HL-60 (cell line): ENCODE data around the gene BICRAL.

Experiments used
- DNase-seq, 2 experiments: peaks; one replicate each; pipeline ENCODE4 v3.0.0-alpha.2; 2010 to 2020; ENCODE audit warnings: low read depth in 1 of 2, low spot score in 1 of 2
- H3K27ac ChIP-seq: fragments of 250-450 bp; sonication (Bioruptor Pico); replicated peaks from 2 replicates; pipeline ENCODE4 v1.5.1; 2020; ENCODE audit warnings: mild to moderate bottlenecking, moderate library complexity
- H3K27me3 ChIP-seq: fragments of 250-450 bp; sonication (Bioruptor Pico); 2 replicates; pipeline ENCODE4 v1.5.1; 2021; ENCODE audit warnings: mild to moderate bottlenecking, moderate library complexity; ENCODE audit not compliant: insufficient read depth, poor library complexity, severe bottlenecking
- H3K4me3 ChIP-seq: replicated peaks from 2 replicates; pipeline ENCODE4 v1.5.1; 2011; ENCODE audit warnings: mild to moderate bottlenecking, control low read depth, low read length; ENCODE audit not compliant: insufficient read depth
- GABPA ChIP-seq: IDR thresholded peaks from 2 replicates; pipeline ENCODE4 v1.6.1; 2012; ENCODE audit warnings: low read depth
- POLR2AphosphoS5 ChIP-seq: IDR thresholded peaks from 2 replicates; pipeline ENCODE4 v1.6.1; 2012; ENCODE audit warnings: low read depth
- SPI1 ChIP-seq: IDR thresholded peaks from 2 replicates; pipeline ENCODE4 v1.6.1; 2012; ENCODE audit warnings: low read depth, mild to moderate bottlenecking, borderline replicate concordance
- TF ChIP-seq, protein P1 (sequence below): IDR thresholded peaks from 2 replicates; pipeline ENCODE4 v1.6.1; 2012; ENCODE audit warnings: low read depth; ENCODE audit not compliant: insufficient replicate concordance
- TF ChIP-seq, protein P2 (sequence below): IDR thresholded peaks from one replicate; pipeline ENCODE4 v1.5.1; 2011; ENCODE audit warnings: low read length, control low read depth, inconsistent platforms; ENCODE audit not compliant: insufficient read depth

Gene BICRAL

DNA sequence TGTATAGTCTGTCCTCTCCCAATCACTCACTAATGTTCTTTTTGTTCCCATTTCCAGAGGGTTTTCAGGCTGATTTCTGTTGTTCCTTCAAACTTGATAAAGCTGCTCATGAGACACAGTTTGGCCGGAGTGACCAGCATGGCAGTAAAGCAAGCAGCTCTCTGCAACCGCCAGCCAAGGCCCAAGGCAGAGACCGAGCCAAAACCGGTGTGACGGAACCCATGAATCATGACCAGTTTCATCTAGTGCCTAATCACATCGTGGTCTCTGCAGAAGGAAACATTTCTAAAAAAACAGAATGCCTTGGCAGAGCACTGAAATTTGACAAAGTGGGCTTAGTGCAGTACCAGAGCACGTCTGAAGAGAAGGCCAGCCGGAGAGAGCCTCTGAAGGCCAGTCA is 82.8 kb downstream of the BICRAL start:
- DNase-seq, result no peak
- Histone ChIP-seq H3K4me3 (no peak overlapping the region), H3K27ac (no peak overlapping the region), H3K27me3 (no peaks in the 10 kb centered on the region)
- TF ChIP-seq POLR2AphosphoS5, result no peak

GRCh38 chr6:42870145-42870936 is 88.5 kb downstream of the BICRAL start:
- TF ChIP-seq POLR2AphosphoS5 (no peak), GABPA (no peak), SPI1 (no peak)
- TF ChIP-seq, protein P1, sequence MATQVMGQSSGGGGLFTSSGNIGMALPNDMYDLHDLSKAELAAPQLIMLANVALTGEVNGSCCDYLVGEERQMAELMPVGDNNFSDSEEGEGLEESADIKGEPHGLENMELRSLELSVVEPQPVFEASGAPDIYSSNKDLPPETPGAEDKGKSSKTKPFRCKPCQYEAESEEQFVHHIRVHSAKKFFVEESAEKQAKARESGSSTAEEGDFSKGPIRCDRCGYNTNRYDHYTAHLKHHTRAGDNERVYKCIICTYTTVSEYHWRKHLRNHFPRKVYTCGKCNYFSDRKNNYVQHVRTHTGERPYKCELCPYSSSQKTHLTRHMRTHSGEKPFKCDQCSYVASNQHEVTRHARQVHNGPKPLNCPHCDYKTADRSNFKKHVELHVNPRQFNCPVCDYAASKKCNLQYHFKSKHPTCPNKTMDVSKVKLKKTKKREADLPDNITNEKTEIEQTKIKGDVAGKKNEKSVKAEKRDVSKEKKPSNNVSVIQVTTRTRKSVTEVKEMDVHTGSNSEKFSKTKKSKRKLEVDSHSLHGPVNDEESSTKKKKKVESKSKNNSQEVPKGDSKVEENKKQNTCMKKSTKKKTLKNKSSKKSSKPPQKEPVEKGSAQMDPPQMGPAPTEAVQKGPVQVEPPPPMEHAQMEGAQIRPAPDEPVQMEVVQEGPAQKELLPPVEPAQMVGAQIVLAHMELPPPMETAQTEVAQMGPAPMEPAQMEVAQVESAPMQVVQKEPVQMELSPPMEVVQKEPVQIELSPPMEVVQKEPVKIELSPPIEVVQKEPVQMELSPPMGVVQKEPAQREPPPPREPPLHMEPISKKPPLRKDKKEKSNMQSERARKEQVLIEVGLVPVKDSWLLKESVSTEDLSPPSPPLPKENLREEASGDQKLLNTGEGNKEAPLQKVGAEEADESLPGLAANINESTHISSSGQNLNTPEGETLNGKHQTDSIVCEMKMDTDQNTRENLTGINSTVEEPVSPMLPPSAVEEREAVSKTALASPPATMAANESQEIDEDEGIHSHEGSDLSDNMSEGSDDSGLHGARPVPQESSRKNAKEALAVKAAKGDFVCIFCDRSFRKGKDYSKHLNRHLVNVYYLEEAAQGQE, result no peak
- TF ChIP-seq, protein P2, sequence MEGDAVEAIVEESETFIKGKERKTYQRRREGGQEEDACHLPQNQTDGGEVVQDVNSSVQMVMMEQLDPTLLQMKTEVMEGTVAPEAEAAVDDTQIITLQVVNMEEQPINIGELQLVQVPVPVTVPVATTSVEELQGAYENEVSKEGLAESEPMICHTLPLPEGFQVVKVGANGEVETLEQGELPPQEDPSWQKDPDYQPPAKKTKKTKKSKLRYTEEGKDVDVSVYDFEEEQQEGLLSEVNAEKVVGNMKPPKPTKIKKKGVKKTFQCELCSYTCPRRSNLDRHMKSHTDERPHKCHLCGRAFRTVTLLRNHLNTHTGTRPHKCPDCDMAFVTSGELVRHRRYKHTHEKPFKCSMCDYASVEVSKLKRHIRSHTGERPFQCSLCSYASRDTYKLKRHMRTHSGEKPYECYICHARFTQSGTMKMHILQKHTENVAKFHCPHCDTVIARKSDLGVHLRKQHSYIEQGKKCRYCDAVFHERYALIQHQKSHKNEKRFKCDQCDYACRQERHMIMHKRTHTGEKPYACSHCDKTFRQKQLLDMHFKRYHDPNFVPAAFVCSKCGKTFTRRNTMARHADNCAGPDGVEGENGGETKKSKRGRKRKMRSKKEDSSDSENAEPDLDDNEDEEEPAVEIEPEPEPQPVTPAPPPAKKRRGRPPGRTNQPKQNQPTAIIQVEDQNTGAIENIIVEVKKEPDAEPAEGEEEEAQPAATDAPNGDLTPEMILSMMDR, result no peak

DNA sequence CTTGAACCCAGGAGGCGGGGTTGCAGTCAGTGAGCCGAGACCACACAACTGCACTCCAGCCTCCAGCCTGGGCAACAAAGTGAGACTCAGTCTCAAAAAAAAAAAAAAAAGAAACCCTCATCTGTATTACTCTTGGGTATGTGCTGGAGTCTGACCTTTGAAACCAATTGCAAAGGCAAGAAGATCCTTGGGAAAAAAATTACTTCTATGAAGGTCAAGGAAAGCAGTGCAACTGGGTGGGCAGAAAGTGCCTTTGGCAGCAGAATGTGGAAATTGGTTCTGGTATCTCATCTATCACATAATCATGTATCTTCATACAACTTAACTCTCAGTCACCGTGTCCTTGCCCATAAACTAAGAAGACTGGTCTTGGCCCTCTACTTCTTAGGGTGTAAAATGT is 89.9 kb downstream of the BICRAL start:
- Histone ChIP-seq H3K4me3 (no peak overlapping the region), H3K27ac (no peak overlapping the region), H3K27me3 (no peaks in the 10 kb centered on the region)
- TF ChIP-seq POLR2AphosphoS5 (no peak), GABPA (no peak), SPI1 (no peak)
- TF ChIP-seq, protein P1, result no peak
- DNase-seq, result no peak

More at GRCh38 chr6:42870145-42870936, 88.5 kb downstream of the BICRAL start:
- Histone ChIP-seq H3K27me3 (no peaks in the 10 kb centered on the region), H3K27ac (no peak overlapping the region), H3K4me3 (no peak overlapping the region)
- no peak for DNase-seq

GRCh38 chr6:42873313-42873712 is 91.5 kb downstream of the BICRAL start:
- H3K27ac ChIP-seq, result no peak overlapping the region
- no peaks in the 10 kb centered on the region for H3K27me3 ChIP-seq
- DNase-seq, result no peak
- H3K4me3 ChIP-seq, result no peak overlapping the region
- TF ChIP-seq, protein P2, result no peak
- TF ChIP-seq GABPA (no peak), SPI1 (no peak), POLR2AphosphoS5 (no peak)
- TF ChIP-seq, protein P1, result no peak
